Measurements from ENCODE around the gene WNT10A.

The WNT10A gene

GRCh38 chr2:218865999-218866398 is 14.7 kb upstream of the WNT10A start:
- POLR2A ChIA-PET (ENCODE audit: low non-redundant PET): no interaction called here

GRCh38 chr2:218867900-218868299 is 12.8 kb upstream of the WNT10A start:
- ChIA-PET POLR2A (ENCODE audit: low non-redundant PET) (no interaction called here), CTCF (interaction anchor here (0.6 to 0.9 kb wide), 2 partner anchors 8 to 68 kb away, joined by 3 to 4 read pairs; no protein-coding TSS in a partner anchor)
- no peak overlapping the region for H3K27ac ChIP-seq
- no peak for DNase-seq (ENCODE audit: low spot score)
- TF ChIP-seq CTCF (conservative IDR thresholded peaks at IDR 0.05; ENCODE audit: low read depth): no peak

More at GRCh38 chr2:218865999-218866398, 14.7 kb upstream of the WNT10A start:
- H3K27ac ChIP-seq: no peak overlapping the region
- CTCF ChIA-PET: interaction anchor here (0.5 to 1.8 kb wide), 2 partner anchors 11 kb away, joined by 4 to 9 read pairs; no protein-coding TSS in a partner anchor
- DNase-seq (ENCODE audit: low spot score): no peak
- TF ChIP-seq CTCF (conservative IDR thresholded peaks at IDR 0.05; ENCODE audit: low read depth): no peak

GRCh38 chr2:218869064-218869463 is 11.6 kb upstream of the WNT10A start:
- POLR2A ChIA-PET (ENCODE audit: low non-redundant PET): interaction anchor here (0.6 kb wide), 1 partner anchor 186 kb away, joined by 6 read pairs; no protein-coding TSS in a partner anchor
- CTCF ChIA-PET: interaction anchor here (1.3 kb wide), 1 partner anchor 12 kb away, joined by 4 read pairs; the partner anchor contains the start of gene WNT10A
- no peak for DNase-seq (ENCODE audit: low spot score)
- no peak overlapping the region for H3K27ac ChIP-seq
- no peak for TF ChIP-seq CTCF (conservative IDR thresholded peaks at IDR 0.05; ENCODE audit: low read depth)

GRCh38 chr2:218870984-218871344 is 9.7 kb upstream of the WNT10A start:
- ChIA-PET CTCF (interaction anchor here (1.6 kb wide), 1 partner anchor 27 kb away, joined by 5 read pairs; no protein-coding TSS in a partner anchor), POLR2A (ENCODE audit: low non-redundant PET) (no interaction called here)
- H3K27ac ChIP-seq: no peak overlapping the region
- DNase-seq (ENCODE audit: low spot score): no peak
- TF ChIP-seq CTCF (conservative IDR thresholded peaks at IDR 0.05; ENCODE audit: low read depth): no peak

- POLR2A ChIA-PET (ENCODE audit: low non-redundant PET): no interaction called here
- CTCF ChIA-PET: interaction anchor here (1.1 to 1.6 kb wide), 2 partner anchors 27 kb away, joined by 3 to 5 read pairs; no protein-coding TSS in a partner anchor
- no peak overlapping the region for H3K27ac ChIP-seq
- no peak for DNase-seq (ENCODE audit: low spot score)
- no peak for TF ChIP-seq CTCF (conservative IDR thresholded peaks at IDR 0.05; ENCODE audit: low read depth)
Measured at GRCh38 chr2:218871345-218872302, 9.0 kb upstream of the WNT10A start.

GRCh38 chr2:218872645-218873358 is 7.8 kb upstream of the WNT10A start:
- CTCF ChIA-PET: interaction anchor here (1.1 to 15.9 kb wide), 2 partner anchors 22 to 26 kb away, joined by 3 to 413 read pairs; no protein-coding TSS in a partner anchor
- no peak for TF ChIP-seq CTCF (conservative IDR thresholded peaks at IDR 0.05; ENCODE audit: low read depth)
- POLR2A ChIA-PET (ENCODE audit: low non-redundant PET): no interaction called here
- DNase-seq (ENCODE audit: low spot score): no peak
- H3K27ac ChIP-seq: no peak overlapping the region

Data from RWPE1 (cell line).